CD4-positive, CD25-positive, alpha-beta regulatory T cell (primary cell): ENCODE results near the gene TMEM117. TPM values are rescaled to one million over a fixed set of nuclear protein-coding genes. Genes with fewer than 3 reads are reported as not detected.
A peak's percentile ranks its signal among the peaks of the same experiment; 100 is the strongest.

Source experiments
- ATAC-seq, 2 donors: fragments of 150-1000 bp; cut with Tn5 transposase; one replicate each; pipeline ENCODE4 v1.10.0; 2021; ENCODE audit warnings: low read depth in 2 of 2, moderate number of reproducible peaks in 2 of 2, moderate library complexity in 1 of 2
- DNase-seq, 3 donors: peaks; one replicate each; pipeline versions ENCODE4 v3.0.0 to v3.0.0-alpha.2; 2012 to 2022; ENCODE audit warnings: mixed read lengths in 1 of 3
- H3K27ac ChIP-seq: one replicate; pipeline ENCODE4 v1.7.0; 2013; ENCODE audit warnings: mild to moderate bottlenecking, low read length; ENCODE audit not compliant: insufficient read depth, poor library complexity, severe bottlenecking
- H3K27me3 ChIP-seq: one replicate; pipeline ENCODE4 v1.7.0; 2013; ENCODE audit warnings: low read length; ENCODE audit not compliant: control insufficient read depth, insufficient read depth
- H3K36me3 ChIP-seq: one replicate; pipeline ENCODE4 v1.7.0; 2013; ENCODE audit warnings: mild to moderate bottlenecking, low read length, moderate library complexity; ENCODE audit not compliant: control insufficient read depth, insufficient read depth
- H3K4me1 ChIP-seq: 2 replicates; pipeline ENCODE4 v1.7.0; 2013; ENCODE audit warnings: mild to moderate bottlenecking, low read length; ENCODE audit not compliant: insufficient read depth, control insufficient read depth, poor library complexity, severe bottlenecking
- H3K4me3 ChIP-seq: one replicate; pipeline ENCODE4 v1.7.0; 2013; ENCODE audit warnings: low read depth, mild to moderate bottlenecking, low read length, moderate library complexity
- H3K9me3 ChIP-seq, 2 experiments: 1 replicate in 1 of 2; 2 replicates in 1 of 2; pipeline ENCODE4 v1.7.0; 2013; ENCODE audit warnings: low read length in 2 of 2, mild to moderate bottlenecking in 1 of 2, moderate library complexity in 1 of 2; ENCODE audit not compliant: control insufficient read depth in 2 of 2
- H3K27ac Mint-ChIP-seq, 3 donors: one replicate each; pipeline ENCODE4 v1.8.0; 2020 to 2022; ENCODE audit warnings: mild to moderate bottlenecking in 3 of 3, mixed read lengths in 3 of 3, moderate library complexity in 2 of 3
- H3K27me3 Mint-ChIP-seq: one replicate; pipeline ENCODE4 v1.8.0; 2022; ENCODE audit warnings: mild to moderate bottlenecking, mixed read lengths
- H3K36me3 Mint-ChIP-seq: one replicate; pipeline ENCODE4 v1.8.0; 2020; ENCODE audit warnings: mixed read lengths
- H3K4me1 Mint-ChIP-seq, 4 donors: one replicate each; pipeline ENCODE4 v1.8.0; 2020 to 2022; ENCODE audit warnings: mixed read lengths in 4 of 4, mild to moderate bottlenecking in 1 of 4
- H3K4me3 Mint-ChIP-seq, 4 donors: one replicate each; pipeline ENCODE4 v1.8.0; 2020 to 2022; ENCODE audit warnings: mild to moderate bottlenecking in 4 of 4, mixed read lengths in 4 of 4, moderate library complexity in 3 of 4
- H3K9me3 Mint-ChIP-seq, 7 donors: one replicate each; pipeline ENCODE4 v1.8.0; 2020 to 2022; ENCODE audit warnings: mixed read lengths in 7 of 7, mild to moderate bottlenecking in 3 of 7, moderate library complexity in 2 of 7
- polyA plus RNA-seq, 4 donors: library from polyadenylated mRNA; unstranded; fragments of 300-500 nt; fragmentation: Illumina TruSeq; gene quantifications; one replicate each; pipeline ENCODE4 v1.2.3, GENCODE V29; 2021
- total RNA-seq: library from RNA; stranded (reverse); gene quantifications from one replicate; pipeline ENCODE4 v1.2.3, GENCODE V29; 2022

The TMEM117 gene
- total and polyA plus RNA-seq, 5 donors from 2014 or later: 2.4 to 4.7 (median 3.2) TPM

DNA sequence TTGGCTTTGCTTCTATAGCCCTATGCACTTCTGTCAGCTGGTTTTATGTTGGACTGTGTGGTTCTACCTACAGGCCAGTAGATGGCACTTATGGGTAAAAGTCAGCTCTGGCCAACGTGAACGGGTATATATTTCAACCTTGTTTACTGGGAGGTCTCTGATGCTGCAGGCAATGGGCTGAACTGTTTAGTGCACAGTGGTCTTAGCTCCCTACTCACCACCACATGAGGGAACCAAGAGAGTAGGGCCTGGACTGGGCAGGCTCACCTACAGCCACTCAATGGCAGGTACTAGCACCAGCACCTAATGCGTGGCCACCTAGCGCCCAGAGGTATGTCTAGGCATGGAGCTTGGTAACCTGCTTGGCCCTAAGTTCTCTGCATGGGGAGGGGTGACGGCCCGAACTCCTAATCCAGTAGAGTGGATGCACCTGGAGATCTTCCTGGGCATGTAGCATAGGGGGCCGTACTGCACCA lies 481.8 kb downstream of the TMEM117 start:
- no peak for ATAC-seq
- H3K27ac Mint-ChIP-seq: no peak overlapping the region
- H3K27me3 Mint-ChIP-seq: peaks cover 10% of the 10 kb centered on the region
- H3K4me1 ChIP-seq: no peaks in the 10 kb centered on the region
- no peaks in the 10 kb centered on the region for H3K27me3 ChIP-seq
- H3K36me3 Mint-ChIP-seq: no peaks in the 10 kb centered on the region
- H3K27ac ChIP-seq: no peak overlapping the region
- no peaks in the 10 kb centered on the region for H3K36me3 ChIP-seq
- H3K9me3 Mint-ChIP-seq: no peaks in the 10 kb centered on the region
- H3K4me3 ChIP-seq: no peak overlapping the region
- H3K4me3 Mint-ChIP-seq: no peak overlapping the region
- H3K4me1 Mint-ChIP-seq: peaks cover 0 to 2% (median 0%) of the 10 kb centered on the region in 4 donors
- peak in 1 of 3 donors; percentile 27 for DNase-seq
- no peaks in the 10 kb centered on the region for H3K9me3 ChIP-seq

DNA sequence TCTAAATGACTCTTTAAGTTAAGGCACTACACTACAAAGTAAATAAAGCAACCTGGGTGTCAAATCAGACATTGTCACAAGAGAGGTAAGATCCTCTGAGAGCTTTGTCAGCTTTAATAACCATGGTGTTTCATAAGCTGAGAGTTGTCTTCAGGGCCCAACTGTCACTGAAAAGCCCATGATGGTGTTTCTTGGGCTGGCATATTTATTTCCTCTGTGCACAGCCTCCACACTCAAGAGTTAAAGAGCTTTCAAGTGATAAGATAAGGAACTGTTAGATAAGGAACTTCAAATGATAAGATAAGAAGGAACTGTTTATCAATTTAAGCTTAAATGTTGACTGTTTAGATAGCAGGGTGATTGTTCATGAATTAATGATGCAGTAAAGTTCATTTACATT lies 495.4 kb downstream of the TMEM117 start:
- Mint-ChIP-seq H3K9me3 (peaks cover 0 to 6% (median 3%) of the 10 kb centered on the region in 7 donors), H3K36me3 (peaks cover 3% of the 10 kb centered on the region), H3K27me3 (no peaks in the 10 kb centered on the region), H3K27ac (no peak overlapping the region), H3K4me3 (no peak overlapping the region), H3K4me1 (no peaks in the 10 kb centered on the region)
- Histone ChIP-seq H3K27me3 (no peaks in the 10 kb centered on the region), H3K4me1 (no peaks in the 10 kb centered on the region), H3K27ac (no peak overlapping the region), H3K9me3 (no peaks in the 10 kb centered on the region), H3K36me3 (no peaks in the 10 kb centered on the region), H3K4me3 (no peak overlapping the region)
- ATAC-seq (no peak), DNase-seq (no peak)

- Mint-ChIP-seq H3K27ac (no peak overlapping the region), H3K9me3 (peaks cover 0 to 6% (median 4%) of the 10 kb centered on the region in 7 donors), H3K4me3 (no peak overlapping the region), H3K36me3 (peaks cover 3% of the 10 kb centered on the region), H3K4me1 (no peaks in the 10 kb centered on the region), H3K27me3 (no peaks in the 10 kb centered on the region)
- H3K36me3 ChIP-seq: no peaks in the 10 kb centered on the region
- H3K9me3 ChIP-seq: no peaks in the 10 kb centered on the region
- no peak for ATAC-seq
- no peak overlapping the region for H3K4me3 ChIP-seq
- DNase-seq: no peak
- no peaks in the 10 kb centered on the region for H3K4me1 ChIP-seq
- no peak overlapping the region for H3K27ac ChIP-seq
- H3K27me3 ChIP-seq: no peaks in the 10 kb centered on the region
These were observed 498.5 kb downstream of the TMEM117 start for GRCh38 chr12:44334347-44334746.

DNA sequence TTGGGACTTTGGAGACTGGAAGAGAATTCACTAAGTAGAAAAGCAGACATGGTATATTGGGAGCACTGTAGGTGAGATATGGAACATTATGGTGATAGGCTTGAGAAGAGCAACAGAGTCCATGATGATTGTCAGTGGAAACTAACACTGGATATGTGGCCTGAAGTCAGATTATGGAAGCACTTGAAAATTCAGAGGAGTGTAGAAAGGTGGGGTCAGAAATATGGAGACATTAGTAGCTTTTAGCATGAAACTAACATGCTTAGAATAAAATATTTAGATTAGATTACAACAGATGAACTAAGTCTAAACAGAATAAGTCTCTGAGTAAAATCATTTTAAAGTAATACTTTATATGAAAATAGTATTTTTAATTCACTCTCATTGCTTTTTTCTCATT lies 499.1 kb downstream of the TMEM117 start:
- Mint-ChIP-seq H3K27me3 (no peaks in the 10 kb centered on the region), H3K27ac (peak overlapping the region in 1 of 3 donors; percentile 40), H3K4me3 (no peak overlapping the region), H3K9me3 (peaks cover 0 to 6% (median 3%) of the 10 kb centered on the region in 7 donors), H3K36me3 (peaks cover 3% of the 10 kb centered on the region), H3K4me1 (no peaks in the 10 kb centered on the region)
- Histone ChIP-seq H3K4me3 (no peak overlapping the region), H3K4me1 (no peaks in the 10 kb centered on the region), H3K27ac (no peak overlapping the region), H3K27me3 (no peaks in the 10 kb centered on the region), H3K36me3 (no peaks in the 10 kb centered on the region), H3K9me3 (no peaks in the 10 kb centered on the region)
- DNase-seq: no peak
- no peak for ATAC-seq

DNA sequence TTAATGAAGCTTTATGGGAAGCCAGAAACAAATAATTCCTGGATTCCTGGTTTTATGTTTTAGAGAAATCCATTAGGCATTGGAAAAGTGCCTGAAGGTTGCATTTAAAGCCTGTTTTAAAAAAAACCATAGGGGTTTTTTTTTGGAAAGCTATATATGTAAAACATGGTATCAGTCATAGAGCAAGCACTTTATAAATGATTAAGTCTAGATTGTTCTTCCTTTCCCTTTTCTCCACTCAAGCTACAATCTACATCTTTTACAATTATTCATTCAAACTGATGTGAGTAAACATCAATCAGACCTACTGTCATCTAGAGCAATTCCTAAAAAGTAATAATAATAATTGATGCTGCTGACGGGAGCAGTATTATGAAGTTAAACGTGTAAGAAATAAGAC lies 500.7 kb downstream of the TMEM117 start:
- no peak overlapping the region for H3K27ac ChIP-seq
- DNase-seq (no peak), ATAC-seq (no peak)
- no peaks in the 10 kb centered on the region for H3K4me1 ChIP-seq
- Mint-ChIP-seq H3K4me1 (no peaks in the 10 kb centered on the region), H3K4me3 (no peak overlapping the region), H3K9me3 (peaks cover 0 to 6% (median 3%) of the 10 kb centered on the region in 7 donors), H3K27ac (no peak overlapping the region), H3K36me3 (peaks cover 3% of the 10 kb centered on the region), H3K27me3 (no peaks in the 10 kb centered on the region)
- no peaks in the 10 kb centered on the region for H3K27me3 ChIP-seq
- H3K9me3 ChIP-seq: no peaks in the 10 kb centered on the region
- no peaks in the 10 kb centered on the region for H3K36me3 ChIP-seq
- no peak overlapping the region for H3K4me3 ChIP-seq

DNA sequence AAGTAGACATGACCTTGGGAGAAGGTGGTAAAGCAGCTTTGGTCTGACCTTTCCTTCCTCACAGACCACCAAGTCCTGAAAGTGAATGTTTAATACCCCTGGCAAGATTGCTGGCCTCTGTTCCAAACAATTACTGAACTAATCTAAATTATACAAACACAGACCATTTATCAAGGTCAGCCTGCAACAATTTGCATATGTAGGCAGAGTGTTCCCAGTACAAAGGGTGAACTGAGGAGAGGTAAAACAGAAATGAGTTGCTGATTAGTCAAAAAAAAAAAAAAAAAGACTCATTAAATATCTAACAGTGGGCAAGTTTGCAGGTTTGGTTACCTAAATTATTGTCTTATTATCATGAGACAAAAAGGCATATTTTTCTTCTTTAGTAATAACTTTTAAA lies 506.5 kb downstream of the TMEM117 start:
- no peaks in the 10 kb centered on the region for H3K4me1 Mint-ChIP-seq
- no peak overlapping the region for H3K4me3 Mint-ChIP-seq
- DNase-seq (no peak), ATAC-seq (no peak)
- no peak overlapping the region for H3K27ac Mint-ChIP-seq
- Histone ChIP-seq H3K4me3 (no peak overlapping the region), H3K36me3 (no peaks in the 10 kb centered on the region), H3K27ac (no peak overlapping the region), H3K27me3 (no peaks in the 10 kb centered on the region), H3K9me3 (no peaks in the 10 kb centered on the region), H3K4me1 (no peaks in the 10 kb centered on the region)
- H3K36me3 Mint-ChIP-seq: no peaks in the 10 kb centered on the region
- peaks cover 0 to 3% (median 0%) of the 10 kb centered on the region in 7 donors for H3K9me3 Mint-ChIP-seq
- H3K27me3 Mint-ChIP-seq: no peaks in the 10 kb centered on the region

DNA sequence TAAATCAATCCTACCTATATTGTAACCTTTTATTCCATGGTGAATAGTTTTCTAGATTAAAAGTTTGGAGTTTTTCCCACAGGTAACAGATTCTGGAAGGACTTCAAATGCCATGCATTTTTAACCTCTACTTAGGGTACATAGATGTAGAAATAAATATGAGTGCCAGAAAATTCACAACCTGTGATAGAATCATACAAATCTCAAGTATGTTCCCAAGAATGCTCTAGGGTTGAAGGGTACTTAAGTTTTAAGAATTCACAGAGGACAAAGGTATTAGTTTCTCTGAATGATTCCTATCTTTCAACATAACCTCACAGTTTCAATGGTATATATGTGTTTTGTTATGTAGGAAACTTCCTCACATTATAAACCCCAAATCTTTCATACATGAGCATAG lies 511.3 kb downstream of the TMEM117 start:
- no peaks in the 10 kb centered on the region for H3K36me3 ChIP-seq
- H3K27me3 Mint-ChIP-seq: no peaks in the 10 kb centered on the region
- ATAC-seq: no peak
- peaks cover 0 to 1% (median 0%) of the 10 kb centered on the region in 7 donors for H3K9me3 Mint-ChIP-seq
- no peak overlapping the region for H3K4me3 ChIP-seq
- no peak overlapping the region for H3K27ac ChIP-seq
- no peaks in the 10 kb centered on the region for H3K9me3 ChIP-seq
- no peaks in the 10 kb centered on the region for H3K27me3 ChIP-seq
- H3K4me1 Mint-ChIP-seq: no peaks in the 10 kb centered on the region
- H3K4me3 Mint-ChIP-seq: no peak overlapping the region
- H3K4me1 ChIP-seq: no peaks in the 10 kb centered on the region
- DNase-seq: no peak
- no peak overlapping the region for H3K27ac Mint-ChIP-seq
- H3K36me3 Mint-ChIP-seq: no peaks in the 10 kb centered on the region

DNA sequence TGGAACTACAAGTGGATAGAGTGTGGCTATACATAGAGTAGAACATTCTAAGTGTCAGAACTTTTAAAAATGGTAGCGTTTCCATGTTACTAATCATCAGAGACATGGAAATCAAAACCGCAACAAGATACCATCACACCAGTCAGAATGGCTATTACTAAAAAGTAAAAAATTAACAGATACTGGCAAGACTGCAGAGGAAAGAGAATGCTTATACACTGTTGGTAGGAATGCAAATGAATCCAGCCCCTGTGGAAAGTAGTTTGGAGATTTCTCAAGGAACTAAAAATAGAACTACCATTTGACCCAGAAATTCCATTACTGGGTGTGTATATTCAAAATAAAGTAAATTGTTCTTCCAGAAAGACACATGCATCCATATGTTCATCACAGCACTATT lies 521.6 kb downstream of the TMEM117 start:
- no peak for DNase-seq
- no peak for ATAC-seq
- no peaks in the 10 kb centered on the region for H3K27me3 Mint-ChIP-seq
- H3K4me1 Mint-ChIP-seq: no peaks in the 10 kb centered on the region
- H3K36me3 ChIP-seq: no peaks in the 10 kb centered on the region
- no peaks in the 10 kb centered on the region for H3K4me1 ChIP-seq
- H3K9me3 ChIP-seq: no peaks in the 10 kb centered on the region
- H3K27me3 ChIP-seq: no peaks in the 10 kb centered on the region
- H3K36me3 Mint-ChIP-seq: no peaks in the 10 kb centered on the region
- peaks cover 0 to 10% (median 3%) of the 10 kb centered on the region in 7 donors for H3K9me3 Mint-ChIP-seq
- no peak overlapping the region for H3K4me3 Mint-ChIP-seq
- H3K27ac Mint-ChIP-seq: no peak overlapping the region
- no peak overlapping the region for H3K4me3 ChIP-seq
- no peak overlapping the region for H3K27ac ChIP-seq
